Activated CD8-positive, alpha-beta memory T cell treated with anti-CD3 and anti-CD28 coated beads, Interleukin-2, amount 50 U/mL, for 1 hour (primary cell): ENCODE measurements around the gene GNPTG.
A peak's percentile ranks its signal among the peaks of the same experiment; 100 is the strongest.

ENCODE experiments used
- DNase-seq: peaks from one replicate; pipeline ENCODE4 v3.0.0-alpha.2; 2020; ENCODE audit errors: extremely low read depth

The GNPTG gene

GRCh38 chr16:1351582-1352362 is at the start of gene GNPTG, which contains the start of gene TSR3:
Gene GNPTG (plus strand): TSS chr16:1351931. CDS start chr16:1351966, 35 bp downstream.
Gene TSR3 (minus strand): TSS chr16:1351878. CDS start chr16:1351804, 74 bp downstream.
- DNase-seq: peak; percentile 51

GRCh38 chr16:1305823-1306222 is 45.9 kb upstream of the GNPTG start:
- DNase-seq: no peak

DNA sequence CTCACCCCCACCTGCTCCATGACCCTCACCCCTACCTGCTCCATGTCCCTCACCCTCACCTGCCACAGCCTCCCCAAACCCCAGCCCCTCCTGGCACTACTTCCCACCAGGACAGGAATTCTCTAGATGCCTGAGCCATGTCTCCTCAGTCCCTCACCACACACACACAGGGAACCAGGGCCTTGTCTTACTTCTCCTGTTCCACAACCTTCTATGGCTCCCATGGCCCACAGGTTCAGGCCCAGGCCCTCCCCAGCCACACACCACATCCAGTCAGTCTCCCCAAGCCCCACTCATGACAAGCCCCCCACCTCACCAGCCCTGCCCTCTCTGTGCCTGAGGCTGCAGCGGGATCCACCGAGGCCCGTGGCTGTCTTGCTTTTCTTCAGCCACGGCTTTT is 45.4 kb upstream of the GNPTG start:
- no peak for DNase-seq

DNA sequence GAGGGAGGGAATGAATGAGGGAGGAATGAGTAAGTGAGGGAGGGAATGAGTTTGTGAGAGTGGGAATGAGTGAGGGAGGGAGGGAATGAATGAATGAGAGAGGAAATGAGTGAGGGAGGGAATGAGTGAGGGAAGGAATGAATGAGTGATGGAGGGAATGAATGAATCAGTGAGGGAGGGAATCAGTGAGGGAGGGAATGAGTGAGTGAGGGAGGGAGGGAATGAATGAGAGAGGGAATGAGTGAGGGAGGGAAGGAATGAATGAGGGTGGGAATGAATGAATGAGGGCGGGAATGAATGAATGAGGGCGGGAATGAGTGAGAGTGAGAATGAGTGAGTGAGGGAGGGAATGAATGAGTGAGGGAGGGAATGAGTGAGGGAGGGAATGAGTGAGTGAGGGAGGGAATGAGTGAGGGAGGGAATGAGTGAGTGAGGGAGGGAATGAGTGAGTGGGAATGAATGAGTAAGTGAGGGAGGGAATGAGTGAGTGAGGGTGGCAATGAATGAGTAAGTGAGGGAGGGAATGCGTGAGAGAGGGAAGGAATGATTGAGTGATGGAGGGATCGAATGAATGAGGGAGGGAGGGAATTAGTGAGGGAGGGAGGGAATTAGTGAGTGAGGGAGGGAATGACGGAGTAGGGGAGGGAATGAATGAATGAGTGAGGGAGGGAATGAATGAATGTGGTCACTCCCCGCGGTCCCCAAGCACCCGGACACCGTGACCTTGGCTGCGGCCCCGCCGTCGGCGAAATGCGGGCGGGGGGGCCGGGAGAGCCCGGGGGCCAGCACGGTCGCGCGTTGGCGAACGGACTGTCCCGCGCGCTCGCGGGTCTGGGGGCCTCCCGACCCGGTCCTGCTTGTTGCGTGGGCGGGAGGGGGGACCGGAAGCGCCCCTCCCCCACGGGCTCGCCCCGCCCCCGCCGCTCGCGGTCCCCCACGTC is 43.4 kb upstream of the GNPTG start:
- no peak for DNase-seq

DNA sequence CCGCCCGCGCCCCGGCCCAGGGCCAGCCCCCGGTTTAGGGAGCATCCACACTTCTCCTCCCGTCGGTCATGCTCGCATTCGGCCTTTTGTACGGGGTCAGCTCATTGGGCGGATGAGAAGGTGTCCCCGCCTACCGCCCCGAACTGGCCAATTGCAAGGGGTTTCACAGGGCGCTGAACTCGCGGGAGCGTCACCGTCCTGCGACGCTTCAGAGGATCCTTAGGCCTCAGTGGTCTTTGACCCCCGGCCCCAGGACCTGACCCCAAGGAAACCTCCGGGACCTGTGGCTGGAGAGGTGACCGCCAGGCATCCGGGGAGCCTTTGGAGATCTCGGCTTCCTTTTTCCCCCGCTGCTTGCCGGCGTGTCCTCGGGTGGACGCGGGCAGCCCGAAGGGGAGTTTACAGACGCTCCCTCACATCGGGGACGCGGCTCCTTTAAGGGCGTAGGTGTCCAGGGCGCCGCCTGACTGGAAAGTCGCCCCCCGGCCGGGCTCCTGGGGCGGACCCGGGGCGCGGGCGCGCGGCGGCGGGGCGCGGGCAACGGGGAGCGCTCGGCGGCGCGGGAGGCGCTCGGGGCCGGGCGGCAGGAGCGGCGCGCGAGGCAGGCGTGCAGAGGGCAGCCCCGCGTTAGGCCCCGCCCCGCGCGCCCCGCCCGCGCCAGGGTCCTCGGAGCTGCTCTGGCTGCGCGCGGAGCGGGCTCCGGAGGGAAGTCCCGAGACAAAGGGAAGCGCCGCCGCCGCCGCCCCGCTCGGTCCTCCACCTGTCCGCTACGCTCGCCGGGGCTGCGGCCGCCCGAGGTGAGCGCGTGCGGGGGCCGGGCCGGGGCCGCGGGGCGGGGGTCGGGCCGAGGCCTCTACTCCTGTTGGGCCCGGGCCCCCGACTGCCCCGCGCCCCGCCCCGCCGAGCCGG is 42.5 kb upstream of the GNPTG start, which contains the start of gene UBE2I:
TSS of gene UBE2I (plus strand) at position 660 of the 909 bp plus-strand sequence. CDS start 4,395 bp downstream, outside the sequence.
- DNase-seq: peak; percentile 93

GRCh38 chr16:1309888-1310831 is 41.6 kb upstream of the GNPTG start:
- DNase-seq: no peak

- DNase-seq: no peak
These were observed 40.9 kb upstream of the GNPTG start for GRCh38 chr16:1310832-1311200.

DNA sequence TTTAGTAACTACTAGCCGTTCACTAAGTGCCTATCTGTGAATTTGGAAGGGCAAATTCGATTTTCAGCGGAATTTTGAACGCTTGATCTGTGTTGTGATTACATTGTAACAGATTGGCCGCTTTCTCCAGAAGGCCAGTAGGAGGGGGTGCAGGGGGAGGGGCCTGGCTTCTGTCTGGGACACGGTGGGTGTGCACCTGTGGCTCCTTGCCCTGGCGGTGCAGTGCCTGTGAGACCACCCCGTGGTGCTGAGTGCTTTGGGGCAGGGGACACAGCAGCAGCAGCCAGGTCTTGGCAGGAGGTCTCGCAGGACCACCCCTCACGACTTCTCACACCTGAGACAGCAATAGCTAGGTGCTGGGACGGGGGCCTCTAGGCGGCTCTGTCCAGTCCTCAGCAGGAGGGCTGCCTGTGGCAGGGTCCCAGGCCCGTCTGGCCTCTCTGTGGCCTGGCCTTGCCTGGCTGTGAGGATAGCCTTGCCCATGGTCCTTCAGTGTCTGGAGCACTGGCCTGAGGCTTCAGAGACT is 40.5 kb upstream of the GNPTG start:
- no peak for DNase-seq

GRCh38 chr16:1311738-1312466 is 39.8 kb upstream of the GNPTG start:
- no peak for DNase-seq

DNA sequence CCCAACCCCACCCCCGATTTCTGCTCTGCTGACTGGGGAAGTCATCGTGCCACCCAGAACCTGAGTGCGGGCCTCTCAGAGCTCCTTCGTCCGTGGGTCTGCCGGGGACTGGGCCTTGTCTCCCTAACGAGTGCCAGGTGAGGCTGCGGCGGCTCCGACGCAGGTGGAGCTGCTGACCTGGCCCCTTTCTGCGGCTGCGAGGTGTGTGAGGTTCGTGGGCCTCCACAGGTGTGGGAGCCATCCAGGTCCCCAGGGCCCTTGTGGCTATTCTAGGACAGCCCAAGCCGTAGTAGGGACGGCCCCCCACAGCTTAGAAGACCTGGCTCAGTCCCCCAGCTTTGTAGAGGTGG is 39.3 kb upstream of the GNPTG start:
- DNase-seq: no peak

- DNase-seq: no peak
These were observed 38.8 kb upstream of the GNPTG start for GRCh38 chr16:1312903-1313302.

DNA sequence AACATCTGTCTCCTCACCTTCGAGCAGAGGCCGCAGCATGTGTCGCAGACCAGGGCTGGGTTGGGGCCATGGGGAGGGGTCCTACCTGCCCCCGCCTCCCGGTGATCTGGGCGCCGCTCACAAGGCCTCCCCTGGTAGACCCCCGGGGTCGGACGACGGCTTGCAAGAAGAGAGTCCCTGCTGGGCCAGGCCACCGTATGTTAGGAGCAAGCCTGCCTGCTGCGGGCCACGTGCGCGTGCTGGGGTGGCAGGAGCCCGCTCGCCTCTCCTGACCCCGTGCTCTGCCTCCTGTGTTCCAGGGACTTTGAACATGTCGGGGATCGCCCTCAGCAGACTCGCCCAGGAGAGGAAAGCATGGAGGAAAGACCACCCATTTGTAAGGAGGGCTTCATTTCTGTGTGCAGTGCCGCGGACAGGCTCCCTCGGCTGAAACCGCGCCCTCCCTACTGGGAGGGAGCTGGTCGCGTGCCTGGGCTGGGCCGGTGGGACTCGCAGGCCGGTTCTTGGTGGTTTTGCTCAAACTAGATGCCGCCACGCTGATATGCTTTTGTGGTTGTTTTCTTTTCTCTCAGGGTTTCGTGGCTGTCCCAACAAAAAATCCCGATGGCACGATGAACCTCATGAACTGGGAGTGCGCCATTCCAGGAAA is 37.9 kb upstream of the GNPTG start:
- no peak for DNase-seq

GRCh38 chr16:1314399-1315068 is 37.2 kb upstream of the GNPTG start:
- DNase-seq: no peak

DNA sequence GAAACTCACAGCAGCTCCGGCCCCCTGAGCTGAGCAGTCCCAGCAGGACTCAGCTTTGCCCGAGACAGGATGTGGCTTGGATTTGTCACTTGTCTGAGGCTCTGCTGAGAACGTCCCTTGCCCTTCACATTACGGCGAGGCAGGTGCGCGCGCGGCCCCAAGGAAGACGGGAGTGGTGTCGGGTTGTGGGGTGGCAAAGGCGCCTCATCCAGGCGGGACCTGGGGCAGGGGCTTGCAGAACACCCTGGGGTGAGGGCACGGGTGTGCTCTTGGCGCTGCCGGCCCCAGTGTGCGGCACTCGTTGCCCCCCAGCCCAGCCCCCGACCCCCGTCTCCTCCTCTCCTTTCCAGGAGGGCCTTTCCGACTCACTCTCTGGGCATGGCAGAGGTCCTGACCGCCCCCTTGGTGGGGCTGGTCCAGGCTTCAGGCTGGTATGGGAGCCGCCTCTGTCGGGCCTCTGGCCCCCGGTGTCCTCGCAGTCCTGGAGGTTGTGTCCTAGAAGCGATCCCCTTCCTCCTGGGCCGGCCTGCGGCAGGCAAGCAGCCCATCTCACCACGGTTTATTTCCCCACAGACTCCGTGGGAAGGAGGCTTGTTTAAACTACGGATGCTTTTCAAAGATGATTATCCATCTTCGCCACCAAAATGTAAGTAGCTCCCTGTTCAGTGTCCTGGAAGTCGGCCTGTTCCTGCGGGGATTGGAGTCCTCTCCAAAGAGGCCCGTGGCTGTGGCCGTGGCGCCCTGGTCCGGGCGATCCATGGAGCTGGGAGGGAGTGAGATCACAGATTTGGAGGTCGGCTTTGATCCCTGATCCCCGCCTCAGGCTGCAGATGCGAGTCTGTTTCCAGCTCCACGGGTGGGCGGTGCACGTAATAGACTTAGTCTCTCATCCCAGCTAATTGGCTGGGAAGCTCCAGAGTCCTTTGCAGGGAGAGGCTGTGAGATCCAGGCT is 36.4 kb upstream of the GNPTG start:
- no peak for DNase-seq

DNA sequence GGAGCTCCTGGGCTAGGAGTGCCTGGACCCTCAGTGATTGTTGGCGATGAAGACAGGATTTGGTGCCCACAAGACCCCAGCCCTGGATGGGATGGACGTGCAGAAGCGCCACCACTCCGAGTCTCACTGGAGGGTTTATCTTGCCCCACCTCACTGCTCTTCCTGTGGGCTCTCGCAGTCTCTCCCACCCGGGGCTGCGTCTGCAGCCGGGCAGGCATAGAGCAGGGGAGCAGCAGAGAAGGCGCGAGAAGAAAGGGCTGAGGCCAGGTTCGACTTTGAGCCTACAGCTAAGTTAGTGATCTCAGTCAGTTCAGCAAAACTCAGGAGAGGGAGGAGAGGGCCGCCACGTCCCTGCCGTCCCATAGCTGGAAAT is 35.7 kb upstream of the GNPTG start:
- DNase-seq: no peak

DNA sequence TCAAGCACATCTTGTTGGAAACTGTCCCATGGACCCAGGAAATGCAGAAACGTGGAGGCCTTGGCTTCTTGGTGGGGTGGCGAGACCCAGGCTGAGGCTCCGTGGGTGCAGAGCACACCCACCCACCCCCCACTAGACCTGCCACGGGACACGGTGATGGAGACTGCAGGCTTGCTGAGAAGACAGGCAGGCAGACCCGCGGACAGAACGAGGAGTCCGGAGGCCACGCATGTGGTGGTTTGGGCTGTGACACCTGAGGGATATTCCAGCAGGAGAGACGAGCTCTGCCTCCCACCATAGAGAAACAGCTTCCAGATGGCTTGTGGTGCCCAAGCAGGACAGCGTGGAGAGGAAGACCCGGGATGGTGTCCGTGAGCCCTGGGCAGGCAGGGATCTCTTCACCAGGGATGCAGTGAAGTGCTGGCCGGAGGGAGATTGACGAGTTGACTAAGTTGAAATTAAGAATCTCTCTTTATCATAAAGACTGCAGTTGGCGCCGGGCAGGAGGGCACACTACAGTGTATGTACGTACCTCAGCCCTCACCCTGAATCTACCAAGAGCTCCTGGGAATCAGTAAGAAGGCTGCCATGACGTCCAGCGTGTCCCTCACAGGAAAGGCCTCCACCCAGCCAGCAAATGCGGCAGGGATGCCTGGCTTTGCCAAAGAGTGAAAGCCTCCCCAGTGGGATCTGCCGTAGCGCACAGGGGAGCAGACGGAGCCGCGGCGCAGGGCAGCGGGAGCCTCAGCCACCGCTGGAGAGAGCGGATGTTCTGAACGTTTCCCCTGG is 34.1 kb upstream of the GNPTG start:
- DNase-seq: no peak

GRCh38 chr16:1318268-1318545 is 33.5 kb upstream of the GNPTG start:
- DNase-seq: no peak
